HCT116 (cell line): ENCODE results near the gene CAMKMT. TPM values are rescaled to one million over a fixed set of nuclear protein-coding genes. Genes with fewer than 3 reads are reported as not detected.

ENCODE experiments used
- ATAC-seq: fragments of 200-7000 bp; cut with Tn5 transposase; 2 replicates; pipeline ENCODE4 v1.9.1; 2020; ENCODE audit warnings: mild to moderate bottlenecking, moderate library complexity
- BruUV-seq: library from RNA; stranded (reverse); fragments of 400-500 nt; replicated peaks from 2 replicates; lab custom pipeline; 2021; lab: Mats Ljungman, UMichigan
- CTCF ChIA-PET: fragments of 300-600 bp; sonication (Branson Sonifier 250); formaldehyde crosslinking; loops from one replicate; lab custom pipeline; 2021; ENCODE audit warnings: antibody characterized with exemption; lab: Charles Lee
- POLR2A ChIA-PET: fragments of 300-600, 350-600 bp; sonication (Branson Sonifier 250); formaldehyde crosslinking; loops from one replicate; lab custom pipeline; 2021; ENCODE audit warnings: antibody characterized with exemption; lab: Charles Lee
- RAD21 ChIA-PET, 2 experiments: fragments of 300-600 bp; sonication (Branson Sonifier 250); formaldehyde crosslinking; loops; one replicate each; lab custom pipeline; 2023; ENCODE audit warnings: low total read pairs in 2 of 2; ENCODE audit not compliant: uncharacterized antibody in 2 of 2, unreplicated experiment in 2 of 2, low non-redundant PET in 1 of 2; lab: Charles Lee
- DNase-seq: peaks from one replicate; pipeline ENCODE4 v3.0.0-alpha.2; 2010; ENCODE audit warnings: low read depth, low spot score
- H2AFZ ChIP-seq: fragments of 200-600 bp; shearing (Covaris generic), sonication (generic); 2 replicates; pipeline ENCODE4 v1.6.1; 2017; ENCODE audit warnings: low read depth, mixed run types, mixed read lengths, antibody characterized with exemption, low read length; ENCODE audit not compliant: poor library complexity, severe bottlenecking
- H3K27ac ChIP-seq: 2 replicates; pipeline ENCODE4 v1.5.1; 2012; ENCODE audit warnings: low read depth, low read length
- H3K27me3 ChIP-seq: fragments of 200-600 bp; sonication (generic); 2 replicates; pipeline ENCODE4 v1.6.1; 2016; ENCODE audit warnings: mixed run types, low read length, mixed read lengths; ENCODE audit not compliant: insufficient read depth
- H3K36me3 ChIP-seq, 2 experiments: fragments of 200-500 bp in 1 of 2; fragments of 200-600 bp in 1 of 2; sonication (Bioruptor generic) in 1 of 2; sonication (generic) in 1 of 2; 2 replicates each; pipeline versions ENCODE4 v1.5.1 to v1.6.1; 2014 to 2016; ENCODE audit warnings: low read length in 2 of 2, inconsistent platforms in 1 of 2, mixed read lengths in 1 of 2, mixed run types in 1 of 2; ENCODE audit not compliant: insufficient read depth in 2 of 2, control insufficient read depth in 1 of 2
- H3K4me1 ChIP-seq, 2 experiments: fragments of 200-600 bp in 1 of 2; sonication (generic) in 1 of 2; 2 replicates each; pipeline versions ENCODE4 v1.5.1 to v1.6.1; 2012 to 2017; ENCODE audit warnings: low read length in 2 of 2, inconsistent platforms in 1 of 2, mild to moderate bottlenecking in 1 of 2, mixed read lengths in 1 of 2, mixed run types in 1 of 2, moderate library complexity in 1 of 2; ENCODE audit not compliant: insufficient read depth in 2 of 2, control insufficient read depth in 1 of 2
- H3K4me2 ChIP-seq: fragments of 200-600 bp; sonication (generic); 2 replicates; pipeline ENCODE4 v1.6.1; 2017; ENCODE audit warnings: mixed run types, low read length, mixed read lengths
- H3K4me3 ChIP-seq, 2 experiments: fragments of 200-600 bp in 1 of 2; sonication (generic) in 1 of 2; replicated peaks in 1 of 2; 2 replicates each; pipeline ENCODE4 v1.5.1; 2011 to 2016; ENCODE audit warnings: low read length in 2 of 2, control low read depth in 1 of 2, low read depth in 1 of 2, mild to moderate bottlenecking in 1 of 2, mixed read lengths in 1 of 2, mixed run types in 1 of 2
- H3K79me2 ChIP-seq: fragments of 200-600 bp; sonication (generic); 2 replicates; pipeline ENCODE4 v1.6.1; 2017; ENCODE audit warnings: mild to moderate bottlenecking, mixed run types, low read length, moderate library complexity, mixed read lengths; ENCODE audit not compliant: insufficient read depth
- H3K9ac ChIP-seq: fragments of 200-600 bp; sonication (generic); 2 replicates; pipeline ENCODE4 v1.6.1; 2016; ENCODE audit warnings: low read length, mixed read lengths
- H3K9me2 ChIP-seq: fragments of 200-600 bp; sonication (generic), shearing (Covaris generic); 2 replicates; pipeline ENCODE4 v1.6.1; 2017; ENCODE audit warnings: mixed run types, mild to moderate bottlenecking, moderate library complexity; ENCODE audit not compliant: insufficient read depth
- H3K9me3 ChIP-seq, 2 experiments: fragments of 200-500 bp in 1 of 2; fragments of 200-600 bp in 1 of 2; sonication (Bioruptor generic) in 1 of 2; sonication (generic) in 1 of 2; 2 replicates each; pipeline ENCODE4 v1.6.1; 2014 to 2017; ENCODE audit warnings: low read length in 2 of 2, mixed read lengths in 2 of 2, inconsistent platforms in 1 of 2, low read depth in 1 of 2, mild to moderate bottlenecking in 1 of 2, mixed run types in 1 of 2, moderate library complexity in 1 of 2; ENCODE audit not compliant: control insufficient read depth in 1 of 2, insufficient read depth in 1 of 2
- H4K20me1 ChIP-seq: fragments of 200-600 bp; sonication (generic), shearing (Covaris generic); 2 replicates; pipeline ENCODE4 v1.6.1; 2017; ENCODE audit warnings: mixed run types, mild to moderate bottlenecking, moderate library complexity; ENCODE audit not compliant: insufficient read depth
- CBX3 ChIP-seq: IDR thresholded peaks from 2 replicates; pipeline ENCODE4 v1.6.1; 2012; ENCODE audit warnings: low read depth
- CEBPB ChIP-seq: IDR thresholded peaks from 2 replicates; pipeline ENCODE4 v1.6.1; 2012; ENCODE audit warnings: low read depth
- EGR1 ChIP-seq: IDR thresholded peaks from 2 replicates; pipeline ENCODE4 v1.6.1; 2012; ENCODE audit warnings: low read depth
- ELF1 ChIP-seq: IDR thresholded peaks from 2 replicates; pipeline ENCODE4 v1.6.1; 2012; ENCODE audit warnings: low read depth, borderline replicate concordance
- EZH2 ChIP-seq: fragments of 200-600 bp; sonication (generic); IDR thresholded peaks from 2 replicates; pipeline ENCODE4 v1.6.1; 2017; ENCODE audit warnings: antibody characterized with exemption, mixed run types
- EZH2phosphoT487 ChIP-seq: fragments of 200-600 bp; IDR thresholded peaks from 2 replicates; pipeline ENCODE4 v1.6.1; 2018; ENCODE audit warnings: antibody characterized with exemption, borderline replicate concordance
- FOSL1 ChIP-seq: IDR thresholded peaks from 2 replicates; pipeline ENCODE4 v1.6.1; 2012; ENCODE audit warnings: low read depth
- JUND ChIP-seq: IDR thresholded peaks from 2 replicates; pipeline ENCODE4 v1.6.1; 2012
- MAX ChIP-seq: IDR thresholded peaks from 2 replicates; pipeline ENCODE4 v1.6.1; 2012
- POLR2A ChIP-seq: IDR thresholded peaks from 2 replicates; pipeline ENCODE4 v1.7.0; 2011; ENCODE audit warnings: borderline replicate concordance; ENCODE audit not compliant: insufficient read depth, insufficient read length; ENCODE audit errors: extremely low read depth
- SIN3A ChIP-seq: IDR thresholded peaks from 2 replicates; pipeline ENCODE4 v1.6.1; 2012; ENCODE audit warnings: low read depth
- SP1 ChIP-seq: IDR thresholded peaks from 2 replicates; pipeline ENCODE4 v1.6.1; 2012; ENCODE audit warnings: low read depth
- SRF ChIP-seq: IDR thresholded peaks from 2 replicates; pipeline ENCODE4 v1.6.1; 2012; ENCODE audit warnings: low read depth
- TCF7L2 ChIP-seq: IDR thresholded peaks from 2 replicates; pipeline ENCODE4 v1.7.0; 2011; ENCODE audit warnings: borderline replicate concordance, inconsistent platforms; ENCODE audit not compliant: insufficient read depth, insufficient read length; ENCODE audit errors: extremely low read depth
- YY1 ChIP-seq: IDR thresholded peaks from 2 replicates; pipeline ENCODE4 v1.6.1; 2011; ENCODE audit warnings: low read length, low read depth, moderate library complexity, mild to moderate bottlenecking; ENCODE audit not compliant: insufficient replicate concordance; ENCODE audit errors: extremely low read depth
- ZBTB33 ChIP-seq: IDR thresholded peaks from 2 replicates; pipeline ENCODE4 v1.6.1; 2011; ENCODE audit warnings: mild to moderate bottlenecking, low read length, moderate library complexity; ENCODE audit not compliant: insufficient replicate concordance; ENCODE audit errors: extremely low read depth
- ZFX ChIP-seq: fragments of 450-650 bp; IDR thresholded peaks from 2 replicates; pipeline ENCODE4 v1.6.1; 2017
- ZNF274 ChIP-seq: fragments of 200-500 bp; sonication (Bioruptor generic); IDR thresholded peaks from 2 replicates; pipeline ENCODE4 v1.6.1; 2014; ENCODE audit warnings: mild to moderate bottlenecking, low read depth, low read length, inconsistent platforms
- intact Hi-C: fragments of 100-400 bp; cut with micrococcal nuclease; formaldehyde crosslinking; loops from 2 replicates; pipeline ENCODE4 v1.10.0; 2022
- total RNA-seq: library from RNA; stranded (reverse); gene quantifications from one replicate; pipeline ENCODE4 v1.2.1, GENCODE V29; 2021; ENCODE audit not compliant: unreplicated experiment
- TF ChIP-seq, protein P1 (sequence below): IDR thresholded peaks from 2 replicates; pipeline ENCODE4 v1.6.1; 2012; ENCODE audit warnings: low read depth
- TF ChIP-seq, protein P2 (sequence below), 3 experiments: fragments of 200-600 bp in 1 of 3; sonication (generic) in 1 of 3; IDR thresholded peaks in 2 of 3; conservative IDR thresholded peaks in 1 of 3; 2 replicates each; pipeline ENCODE4 v1.5.1; 2012 to 2017; ENCODE audit warnings: low read depth in 2 of 3, low read length in 2 of 3, antibody characterized with exemption in 1 of 3, borderline replicate concordance in 1 of 3, control low read depth in 1 of 3, mild to moderate bottlenecking in 1 of 3, mixed read lengths in 1 of 3, mixed run types in 1 of 3, moderate library complexity in 1 of 3; ENCODE audit not compliant: insufficient read depth in 1 of 3

The CAMKMT gene
- total RNA-seq, 1 experiment from 2014 or later: 10.6 TPM

- intact Hi-C loops: no loop called here
- no TSS peak for BruUV-seq
- CTCF ChIA-PET: no interaction called here
These were observed 301.8 kb downstream of the CAMKMT start for GRCh38 chr2:44663471-44664073.

More at GRCh38 chr2:44663471-44664073, 301.8 kb downstream of the CAMKMT start:
- H3K9ac ChIP-seq: no peak overlapping the region
- H3K27me3 ChIP-seq: no peaks in the 10 kb centered on the region
- H3K4me2 ChIP-seq: no peak overlapping the region
- H3K4me3 ChIP-seq: no peak overlapping the region
- H3K79me2 ChIP-seq: no peaks in the 10 kb centered on the region
- no peaks in the 10 kb centered on the region for H3K9me2 ChIP-seq
- no peak overlapping the region for H2AFZ ChIP-seq
- no peaks in the 10 kb centered on the region for H4K20me1 ChIP-seq
- DNase-seq: no peak
- no peaks in the 10 kb centered on the region for H3K9me3 ChIP-seq
- H3K36me3 ChIP-seq: no peaks in the 10 kb centered on the region
- ChIA-PET RAD21 (no interaction called here), POLR2A (no interaction called here)
- no peak for ATAC-seq
- TF ChIP-seq TCF7L2: no peak
- TF ChIP-seq SRF: no peak
- no peak for TF ChIP-seq SIN3A
- no peak for TF ChIP-seq JUND
- TF ChIP-seq, protein P1, sequence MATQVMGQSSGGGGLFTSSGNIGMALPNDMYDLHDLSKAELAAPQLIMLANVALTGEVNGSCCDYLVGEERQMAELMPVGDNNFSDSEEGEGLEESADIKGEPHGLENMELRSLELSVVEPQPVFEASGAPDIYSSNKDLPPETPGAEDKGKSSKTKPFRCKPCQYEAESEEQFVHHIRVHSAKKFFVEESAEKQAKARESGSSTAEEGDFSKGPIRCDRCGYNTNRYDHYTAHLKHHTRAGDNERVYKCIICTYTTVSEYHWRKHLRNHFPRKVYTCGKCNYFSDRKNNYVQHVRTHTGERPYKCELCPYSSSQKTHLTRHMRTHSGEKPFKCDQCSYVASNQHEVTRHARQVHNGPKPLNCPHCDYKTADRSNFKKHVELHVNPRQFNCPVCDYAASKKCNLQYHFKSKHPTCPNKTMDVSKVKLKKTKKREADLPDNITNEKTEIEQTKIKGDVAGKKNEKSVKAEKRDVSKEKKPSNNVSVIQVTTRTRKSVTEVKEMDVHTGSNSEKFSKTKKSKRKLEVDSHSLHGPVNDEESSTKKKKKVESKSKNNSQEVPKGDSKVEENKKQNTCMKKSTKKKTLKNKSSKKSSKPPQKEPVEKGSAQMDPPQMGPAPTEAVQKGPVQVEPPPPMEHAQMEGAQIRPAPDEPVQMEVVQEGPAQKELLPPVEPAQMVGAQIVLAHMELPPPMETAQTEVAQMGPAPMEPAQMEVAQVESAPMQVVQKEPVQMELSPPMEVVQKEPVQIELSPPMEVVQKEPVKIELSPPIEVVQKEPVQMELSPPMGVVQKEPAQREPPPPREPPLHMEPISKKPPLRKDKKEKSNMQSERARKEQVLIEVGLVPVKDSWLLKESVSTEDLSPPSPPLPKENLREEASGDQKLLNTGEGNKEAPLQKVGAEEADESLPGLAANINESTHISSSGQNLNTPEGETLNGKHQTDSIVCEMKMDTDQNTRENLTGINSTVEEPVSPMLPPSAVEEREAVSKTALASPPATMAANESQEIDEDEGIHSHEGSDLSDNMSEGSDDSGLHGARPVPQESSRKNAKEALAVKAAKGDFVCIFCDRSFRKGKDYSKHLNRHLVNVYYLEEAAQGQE: no peak
- TF ChIP-seq FOSL1: no peak
- TF ChIP-seq CBX3: no peak
- TF ChIP-seq, protein P2, sequence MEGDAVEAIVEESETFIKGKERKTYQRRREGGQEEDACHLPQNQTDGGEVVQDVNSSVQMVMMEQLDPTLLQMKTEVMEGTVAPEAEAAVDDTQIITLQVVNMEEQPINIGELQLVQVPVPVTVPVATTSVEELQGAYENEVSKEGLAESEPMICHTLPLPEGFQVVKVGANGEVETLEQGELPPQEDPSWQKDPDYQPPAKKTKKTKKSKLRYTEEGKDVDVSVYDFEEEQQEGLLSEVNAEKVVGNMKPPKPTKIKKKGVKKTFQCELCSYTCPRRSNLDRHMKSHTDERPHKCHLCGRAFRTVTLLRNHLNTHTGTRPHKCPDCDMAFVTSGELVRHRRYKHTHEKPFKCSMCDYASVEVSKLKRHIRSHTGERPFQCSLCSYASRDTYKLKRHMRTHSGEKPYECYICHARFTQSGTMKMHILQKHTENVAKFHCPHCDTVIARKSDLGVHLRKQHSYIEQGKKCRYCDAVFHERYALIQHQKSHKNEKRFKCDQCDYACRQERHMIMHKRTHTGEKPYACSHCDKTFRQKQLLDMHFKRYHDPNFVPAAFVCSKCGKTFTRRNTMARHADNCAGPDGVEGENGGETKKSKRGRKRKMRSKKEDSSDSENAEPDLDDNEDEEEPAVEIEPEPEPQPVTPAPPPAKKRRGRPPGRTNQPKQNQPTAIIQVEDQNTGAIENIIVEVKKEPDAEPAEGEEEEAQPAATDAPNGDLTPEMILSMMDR (IDR thresholded peaks at IDR 0.05 in 2 of 3, conservative IDR thresholded peaks at IDR 0.05 in 1 of 3; ENCODE audit: borderline replicate concordance in 1 of 3, insufficient read depth in 1 of 3, low read depth in 2 of 3, low read length in 2 of 3): no peak
- no peak for TF ChIP-seq ZBTB33
- no peak for TF ChIP-seq ZNF274
- TF ChIP-seq EGR1: no peak
- no peak for TF ChIP-seq YY1
- TF ChIP-seq POLR2A: no peak
- no peak for TF ChIP-seq CEBPB
- no peak for TF ChIP-seq EZH2phosphoT487
- TF ChIP-seq SP1: no peak
- no peak for TF ChIP-seq EZH2
- TF ChIP-seq ZFX: no peak
- no peak for TF ChIP-seq ELF1
- TF ChIP-seq MAX: no peak
- no peaks in the 10 kb centered on the region for H3K4me1 ChIP-seq
- H3K27ac ChIP-seq: no peak overlapping the region
